Endothelial cell (in vitro differentiated cells): ENCODE data around the gene QKI. TPM values are rescaled to one million over a fixed set of nuclear protein-coding genes. Genes with fewer than 3 reads are reported as not detected.

Experiments
- DNase-seq: peaks from one replicate; pipeline ENCODE4 v3.0.0; 2021; ENCODE audit warnings: low spot score
- H3K27ac Mint-ChIP-seq: one replicate; pipeline ENCODE4 v1.8.0; 2021; ENCODE audit warnings: mixed read lengths, inconsistent platforms; ENCODE audit not compliant: unreplicated experiment
- H3K27me3 Mint-ChIP-seq: one replicate; pipeline ENCODE4 v1.8.0; 2021; ENCODE audit warnings: mild to moderate bottlenecking, moderate library complexity, mixed read lengths, inconsistent platforms; ENCODE audit not compliant: unreplicated experiment
- H3K36me3 Mint-ChIP-seq: one replicate; pipeline ENCODE4 v1.8.0; 2021; ENCODE audit warnings: mild to moderate bottlenecking, low read depth, mixed read lengths, inconsistent platforms; ENCODE audit not compliant: unreplicated experiment
- H3K4me1 Mint-ChIP-seq: one replicate; pipeline ENCODE4 v1.8.0; 2021; ENCODE audit warnings: mild to moderate bottlenecking, mixed read lengths, inconsistent platforms; ENCODE audit not compliant: unreplicated experiment
- H3K4me3 Mint-ChIP-seq: one replicate; pipeline ENCODE4 v1.8.0; 2021; ENCODE audit warnings: mild to moderate bottlenecking, mixed read lengths, inconsistent platforms; ENCODE audit not compliant: unreplicated experiment
- H3K9me3 Mint-ChIP-seq: one replicate; pipeline ENCODE4 v1.8.0; 2021; ENCODE audit warnings: mixed read lengths, inconsistent platforms; ENCODE audit not compliant: unreplicated experiment
- total RNA-seq: library from RNA; stranded (reverse); fragmentation: NEBNext Ultra II Directional; extraction: Animal tissue kit (Norgen Biotek cat#: 25700); gene quantifications from one replicate; pipeline ENCODE4 v1.2.1, GENCODE V29; 2021; ENCODE audit not compliant: unreplicated experiment
- TF ChIP-seq, protein P1 (sequence below): fragments of 200-600 bp; sonication (generic); IDR thresholded peaks from one replicate; pipeline ENCODE4 v1.5.0; 2021; ENCODE audit warnings: antibody characterized with exemption; ENCODE audit not compliant: unreplicated experiment

QKI gene
- total RNA-seq, 1 donor from 2014 or later, result 326 TPM

DNA sequence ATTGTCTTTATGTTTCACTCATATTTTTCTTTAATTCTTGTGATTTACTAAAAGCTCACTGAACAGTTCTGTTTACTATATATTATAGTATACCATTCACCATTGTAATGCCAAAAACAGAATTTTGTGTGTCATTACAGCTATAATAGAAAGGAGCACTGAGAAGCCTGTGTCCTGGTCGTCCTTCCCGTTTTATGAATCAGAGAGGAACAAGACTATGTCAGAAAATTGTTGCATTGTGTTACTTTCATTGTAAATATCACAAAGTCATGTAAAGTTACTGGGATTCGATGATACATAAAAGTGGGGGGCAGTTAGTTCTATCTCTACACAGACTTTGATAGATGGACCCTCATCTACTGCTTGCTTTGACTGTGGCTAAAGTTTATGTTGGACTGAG, 145.1 kb downstream of the QKI start:
- Mint-ChIP-seq H3K36me3 (peaks cover 41% of the 10 kb centered on the region), H3K27me3 (peaks cover 3% of the 10 kb centered on the region), H3K4me1 (peaks cover 19% of the 10 kb centered on the region), H3K27ac (no peak overlapping the region), H3K9me3 (no peaks in the 10 kb centered on the region), H3K4me3 (no peak overlapping the region)
- DNase-seq, result no peak
- TF ChIP-seq, protein P1, sequence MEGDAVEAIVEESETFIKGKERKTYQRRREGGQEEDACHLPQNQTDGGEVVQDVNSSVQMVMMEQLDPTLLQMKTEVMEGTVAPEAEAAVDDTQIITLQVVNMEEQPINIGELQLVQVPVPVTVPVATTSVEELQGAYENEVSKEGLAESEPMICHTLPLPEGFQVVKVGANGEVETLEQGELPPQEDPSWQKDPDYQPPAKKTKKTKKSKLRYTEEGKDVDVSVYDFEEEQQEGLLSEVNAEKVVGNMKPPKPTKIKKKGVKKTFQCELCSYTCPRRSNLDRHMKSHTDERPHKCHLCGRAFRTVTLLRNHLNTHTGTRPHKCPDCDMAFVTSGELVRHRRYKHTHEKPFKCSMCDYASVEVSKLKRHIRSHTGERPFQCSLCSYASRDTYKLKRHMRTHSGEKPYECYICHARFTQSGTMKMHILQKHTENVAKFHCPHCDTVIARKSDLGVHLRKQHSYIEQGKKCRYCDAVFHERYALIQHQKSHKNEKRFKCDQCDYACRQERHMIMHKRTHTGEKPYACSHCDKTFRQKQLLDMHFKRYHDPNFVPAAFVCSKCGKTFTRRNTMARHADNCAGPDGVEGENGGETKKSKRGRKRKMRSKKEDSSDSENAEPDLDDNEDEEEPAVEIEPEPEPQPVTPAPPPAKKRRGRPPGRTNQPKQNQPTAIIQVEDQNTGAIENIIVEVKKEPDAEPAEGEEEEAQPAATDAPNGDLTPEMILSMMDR, result no peak

- DNase-seq, result no peak
- Mint-ChIP-seq H3K4me3 (no peak overlapping the region), H3K36me3 (peaks cover 27% of the 10 kb centered on the region), H3K4me1 (peaks cover 17% of the 10 kb centered on the region), H3K27ac (peak overlapping the region; percentile 84), H3K27me3 (peaks cover 2% of the 10 kb centered on the region), H3K9me3 (no peaks in the 10 kb centered on the region)
- TF ChIP-seq, protein P1, result no peak
Measured at GRCh38 chr6:163563318-163563717, 148.8 kb downstream of the QKI start.

GRCh38 chr6:163564534-163564933, 150.0 kb downstream of the QKI start:
- Mint-ChIP-seq H3K27ac (no peak overlapping the region), H3K36me3 (peaks cover 16% of the 10 kb centered on the region), H3K9me3 (no peaks in the 10 kb centered on the region), H3K4me1 (peaks cover 9% of the 10 kb centered on the region), H3K4me3 (no peak overlapping the region), H3K27me3 (peaks cover 2% of the 10 kb centered on the region)
- DNase-seq, result no peak
- TF ChIP-seq, protein P1, result no peak

- DNase-seq, result no peak
- H3K4me1 Mint-ChIP-seq, result peaks cover 5% of the 10 kb centered on the region
- H3K4me3 Mint-ChIP-seq, result no peak overlapping the region
- TF ChIP-seq, protein P1, result no peak
- H3K27ac Mint-ChIP-seq, result no peak overlapping the region
- H3K36me3 Mint-ChIP-seq, result peaks cover 16% of the 10 kb centered on the region
- H3K9me3 Mint-ChIP-seq, result no peaks in the 10 kb centered on the region
- H3K27me3 Mint-ChIP-seq, result peaks cover 2% of the 10 kb centered on the region
Measured at GRCh38 chr6:163565140-163565539, 150.6 kb downstream of the QKI start.

- no peak for DNase-seq
- no peak overlapping the region for H3K27ac Mint-ChIP-seq
Measured at GRCh38 chr6:163566056-163566455, 151.5 kb downstream of the QKI start.

More at GRCh38 chr6:163566056-163566455, 151.5 kb downstream of the QKI start:
- TF ChIP-seq, protein P1, result no peak
- H3K4me1 Mint-ChIP-seq, result peaks cover 8% of the 10 kb centered on the region
- peaks cover 20% of the 10 kb centered on the region for H3K36me3 Mint-ChIP-seq
- H3K9me3 Mint-ChIP-seq, result no peaks in the 10 kb centered on the region
- H3K4me3 Mint-ChIP-seq, result no peak overlapping the region
- H3K27me3 Mint-ChIP-seq, result peaks cover 5% of the 10 kb centered on the region
